EH (cell line): ENCODE data around the gene HIVEP2.

Source experiments
- DNase-seq: peaks from one replicate; pipeline ENCODE4 v3.0.0-alpha.2; 2015; ENCODE audit warnings: low read depth

Gene HIVEP2

GRCh38 chr6:142816486-142816885 is 128.5 kb downstream of the HIVEP2 start:
- no peak for DNase-seq

DNA sequence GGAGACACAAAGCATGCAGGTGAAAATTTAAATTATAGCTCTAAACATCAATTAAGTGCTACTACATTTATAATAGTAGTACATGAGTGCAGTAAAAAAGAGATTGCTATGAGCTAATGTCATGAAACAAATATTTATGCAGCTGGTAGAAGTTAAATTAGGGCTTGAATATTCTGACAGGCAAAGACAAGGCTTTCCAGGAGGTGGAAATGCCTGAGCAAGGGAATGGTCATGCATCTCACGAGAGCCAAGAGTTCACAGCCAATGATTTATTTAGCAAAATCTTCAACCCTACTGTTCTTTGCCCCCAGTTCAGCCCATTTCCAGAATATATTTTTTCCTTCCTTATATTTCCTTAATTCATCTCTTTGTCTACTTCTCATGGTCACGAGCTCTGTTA is 128.9 kb downstream of the HIVEP2 start:
- peak; percentile 61 for DNase-seq

GRCh38 chr6:142811923-142812322 is 133.1 kb downstream of the HIVEP2 start:
- DNase-seq, result no peak

- peak; percentile 66 for DNase-seq
Measured at GRCh38 chr6:142810952-142811514, 133.9 kb downstream of the HIVEP2 start.

- no peak for DNase-seq
Measured at GRCh38 chr6:142809947-142810346, 135.0 kb downstream of the HIVEP2 start.

GRCh38 chr6:142808405-142809061 is 136.4 kb downstream of the HIVEP2 start:
- DNase-seq, result no peak

- DNase-seq, result no peak
Measured at GRCh38 chr6:142805042-142805441, 139.9 kb downstream of the HIVEP2 start.

DNA sequence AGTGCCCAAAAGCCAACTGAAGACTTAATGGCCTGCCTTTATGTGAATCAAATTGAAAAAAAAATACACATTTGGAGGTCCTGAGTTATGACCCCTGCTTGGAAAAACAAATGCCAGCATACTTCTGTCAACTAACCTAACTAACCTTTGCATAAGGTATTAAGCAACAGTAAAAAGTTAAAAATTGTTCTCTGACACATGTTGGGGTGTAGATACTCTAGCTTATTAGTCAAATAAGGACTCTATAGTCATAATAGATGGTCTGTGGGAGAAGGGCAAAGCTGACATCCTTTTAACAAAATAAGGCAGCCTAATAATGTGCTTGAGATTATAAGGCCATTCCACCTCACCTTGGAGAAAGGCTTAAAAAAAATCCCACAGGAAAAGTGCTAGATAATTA is 140.5 kb downstream of the HIVEP2 start:
- DNase-seq, result no peak

DNA sequence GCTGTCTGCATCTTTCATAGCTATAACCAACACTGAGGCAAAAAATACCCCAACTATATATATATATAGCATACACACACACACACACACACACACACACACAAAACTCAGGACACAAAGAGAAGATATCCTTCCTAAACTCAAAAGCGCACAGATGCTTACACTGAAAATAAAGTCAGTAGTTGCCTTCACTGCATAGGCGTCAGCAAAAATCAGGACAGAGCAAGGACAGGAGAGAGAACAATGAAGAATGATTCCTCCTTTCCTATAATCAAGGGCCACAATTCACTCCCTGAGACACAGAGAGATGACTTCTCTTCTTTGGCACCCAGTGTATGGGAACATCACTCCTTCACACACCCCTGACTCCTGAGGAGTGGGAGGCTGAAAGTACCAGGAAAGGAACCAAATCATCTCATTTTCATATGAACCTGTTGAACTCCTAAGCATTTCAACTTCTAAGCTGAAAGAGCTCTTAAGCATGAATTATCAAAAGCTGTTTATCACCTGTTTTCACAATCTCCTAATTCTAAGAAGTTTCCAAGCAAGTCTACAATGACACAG is 141.4 kb downstream of the HIVEP2 start:
- no peak for DNase-seq

GRCh38 chr6:142803032-142803431 is 141.9 kb downstream of the HIVEP2 start:
- DNase-seq, result no peak

- DNase-seq, result peak; percentile 98
Measured at GRCh38 chr6:142802124-142802523, 142.9 kb downstream of the HIVEP2 start.

DNA sequence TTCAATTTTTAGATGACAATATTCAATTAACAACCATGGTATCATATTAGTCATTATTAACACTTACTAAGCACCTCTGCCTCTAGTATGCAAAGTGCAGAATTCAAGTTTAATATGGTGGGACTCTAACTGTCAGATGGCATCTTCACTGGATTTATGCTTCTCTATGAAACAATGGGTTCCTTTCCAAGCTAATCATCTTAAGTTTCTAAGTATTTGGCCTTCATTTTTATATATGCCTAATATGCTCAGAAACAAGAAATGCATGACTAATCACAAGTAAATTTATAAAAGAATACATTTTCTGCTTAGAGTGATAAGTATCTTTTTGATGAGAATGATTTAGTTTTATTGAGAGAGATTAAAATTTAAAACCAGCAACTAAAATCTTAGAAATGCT is 144.7 kb downstream of the HIVEP2 start:
- DNase-seq, result peak; percentile 44

GRCh38 chr6:142799639-142800038 is 145.3 kb downstream of the HIVEP2 start:
- no peak for DNase-seq

GRCh38 chr6:142797159-142797558 is 147.8 kb downstream of the HIVEP2 start:
- DNase-seq, result no peak

DNA sequence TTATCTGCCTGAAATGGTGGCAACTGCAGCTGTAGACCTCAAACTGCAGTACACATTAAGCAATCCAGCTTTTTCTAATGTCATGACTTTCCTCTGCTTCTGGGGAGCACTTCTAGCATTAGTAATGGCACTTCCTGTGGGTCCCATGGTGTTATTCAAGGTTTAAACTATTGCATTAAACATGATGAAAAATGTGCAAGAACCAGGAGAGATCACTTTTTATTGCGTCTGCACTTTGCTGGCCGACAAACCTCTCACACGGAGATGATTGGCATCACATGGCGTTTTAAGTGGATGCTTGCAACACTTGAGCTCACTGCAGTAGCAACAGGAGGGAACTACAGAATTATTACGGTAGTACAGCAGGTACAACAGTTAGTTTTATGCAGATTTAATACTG is 148.4 kb downstream of the HIVEP2 start:
- DNase-seq, result peak; percentile 48

DNA sequence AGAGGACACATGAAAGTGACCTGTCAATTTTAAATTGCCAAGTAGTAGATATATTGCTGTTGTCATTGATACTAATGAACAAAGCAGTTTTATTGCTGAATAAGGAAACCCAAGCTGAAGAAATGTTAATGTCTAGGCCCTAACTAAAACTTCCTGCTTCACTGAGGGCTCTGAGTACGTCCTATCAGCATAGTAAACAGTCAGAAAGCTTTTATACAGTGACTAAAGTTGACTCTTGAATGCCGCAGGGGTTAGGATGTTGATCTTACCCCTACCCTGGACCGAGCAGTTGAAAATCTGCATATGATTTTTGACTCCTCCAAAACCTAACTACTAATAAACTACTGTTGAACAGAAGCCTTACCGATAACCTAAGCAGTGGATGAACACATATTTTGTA is 149.0 kb downstream of the HIVEP2 start:
- no peak for DNase-seq

GRCh38 chr6:142794424-142794823 is 150.6 kb downstream of the HIVEP2 start:
- DNase-seq, result no peak

GRCh38 chr6:142790257-142790656 is 154.7 kb downstream of the HIVEP2 start:
- DNase-seq, result no peak

DNA sequence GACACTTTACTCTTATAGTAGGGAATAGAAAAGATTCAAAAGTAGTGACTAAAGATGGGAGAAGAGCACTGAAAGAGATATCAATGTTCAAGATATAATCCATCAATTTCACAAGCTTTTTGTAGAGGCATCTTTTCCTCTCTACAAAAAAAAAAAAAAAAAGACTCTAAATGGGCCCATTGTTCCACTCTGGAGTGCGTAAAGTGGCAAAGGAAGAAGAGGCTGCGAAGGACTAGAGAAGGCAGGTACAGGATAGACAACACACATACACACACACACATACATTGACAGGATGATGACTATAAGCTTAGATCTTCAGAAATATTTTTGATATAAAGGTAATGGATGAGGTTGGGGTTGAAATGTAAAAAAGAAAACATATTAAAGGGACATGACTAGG is 157.6 kb downstream of the HIVEP2 start:
- DNase-seq, result no peak

GRCh38 chr6:142786476-142786875 is 158.5 kb downstream of the HIVEP2 start:
- DNase-seq, result peak; percentile 65

- DNase-seq, result no peak
Measured at GRCh38 chr6:142784344-142784743, 160.6 kb downstream of the HIVEP2 start.

- DNase-seq, result peak; percentile 69
Measured at GRCh38 chr6:142783499-142783898, 161.5 kb downstream of the HIVEP2 start.

GRCh38 chr6:142781129-142781528 is 163.8 kb downstream of the HIVEP2 start:
- DNase-seq, result no peak
